Skeletal muscle tissue (tissue), 4 donors: ENCODE results near the gene CPZ. TPM values are rescaled to one million over a fixed set of nuclear protein-coding genes. Genes with fewer than 3 reads are reported as not detected.

Experiments
- H3K27ac ChIP-seq: one replicate; pipeline ENCODE4 v1.7.0; 2013; ENCODE audit warnings: mild to moderate bottlenecking, low read depth, low read length, inconsistent platforms
- H3K27me3 ChIP-seq, 3 donors: one replicate each; pipeline ENCODE4 v1.7.0; 2013; ENCODE audit warnings: low read length in 3 of 3; ENCODE audit not compliant: control insufficient read depth in 3 of 3, insufficient read depth in 3 of 3
- H3K36me3 ChIP-seq, 3 donors: one replicate each; pipeline ENCODE4 v1.7.0; 2013; ENCODE audit warnings: low read length in 3 of 3; ENCODE audit not compliant: control insufficient read depth in 3 of 3, insufficient read depth in 3 of 3
- H3K4me1 ChIP-seq, 3 donors: one replicate each; pipeline ENCODE4 v1.7.0; 2013; ENCODE audit warnings: low read length in 3 of 3, mild to moderate bottlenecking in 3 of 3; ENCODE audit not compliant: control insufficient read depth in 3 of 3, insufficient read depth in 3 of 3
- H3K4me3 ChIP-seq, 3 donors: one replicate each; pipeline ENCODE4 v1.7.0; 2013; ENCODE audit warnings: low read length in 3 of 3
- H3K9ac ChIP-seq, 3 donors: one replicate each; pipeline ENCODE4 v1.7.0; 2013; ENCODE audit warnings: low read length in 3 of 3, mild to moderate bottlenecking in 3 of 3, moderate library complexity in 2 of 3, low read depth in 1 of 3
- H3K9me3 ChIP-seq, 3 donors: one replicate each; pipeline ENCODE4 v1.7.0; 2013; ENCODE audit warnings: low read length in 3 of 3; ENCODE audit not compliant: control insufficient read depth in 3 of 3
- total RNA-seq: library from RNA; depleted of rRNA; stranded (reverse); fragments of >200 nt; gene quantifications from one replicate; pipeline ENCODE4 v1.2.3, GENCODE V29; 2014
- donor health status: Osteomylitis.

The CPZ gene
- total RNA-seq, 1 donor from 2014 or later: 11.5 TPM

DNA sequence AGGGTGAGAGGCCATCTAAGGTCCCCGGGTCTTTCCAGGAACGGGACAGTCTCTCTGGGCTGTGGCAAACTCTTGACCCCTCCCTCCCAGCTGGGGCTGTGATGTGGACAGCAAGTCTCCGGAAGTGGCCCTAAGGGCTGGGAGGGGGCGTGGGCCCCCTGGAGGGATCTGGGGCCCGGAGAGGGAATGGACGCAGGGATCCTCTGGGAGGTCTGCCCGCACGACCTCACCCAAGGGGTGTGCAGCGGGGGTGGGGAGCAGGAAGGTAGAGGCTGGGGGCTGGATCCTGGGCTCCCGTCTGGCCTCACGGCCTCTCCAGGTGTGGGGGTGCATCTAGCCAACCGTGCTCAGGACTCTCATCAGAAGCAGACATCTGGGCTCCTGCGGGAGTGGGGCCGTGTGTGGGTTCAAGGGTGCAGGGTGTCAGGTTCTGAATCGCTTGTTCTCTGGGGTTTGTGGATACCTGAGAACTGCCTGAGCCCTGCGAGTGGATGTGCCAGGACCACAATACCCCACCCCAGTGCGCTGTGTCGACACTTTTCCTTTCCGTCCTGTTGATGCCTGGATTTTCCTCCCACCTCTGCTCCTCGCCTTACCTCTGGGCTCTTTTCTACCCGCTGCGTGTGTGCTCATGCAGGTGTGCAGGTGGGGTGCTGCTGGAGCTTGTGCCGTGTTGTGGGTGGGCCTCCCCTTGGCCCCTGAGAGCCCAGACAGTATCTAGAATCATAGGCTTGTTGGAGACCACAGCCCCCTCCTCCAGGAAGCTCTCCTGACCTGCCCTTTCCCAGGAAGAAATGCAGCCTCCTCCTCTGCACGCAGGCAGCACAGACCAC is 915 bp downstream of the CPZ start:
- no peaks in the 10 kb centered on the region for H3K36me3 ChIP-seq
- no peak overlapping the region for H3K9ac ChIP-seq
- H3K27me3 ChIP-seq: peaks cover 45 to 53% (median 47%) of the 10 kb centered on the region in 3 donors
- no peaks in the 10 kb centered on the region for H3K9me3 ChIP-seq
- no peak overlapping the region for H3K4me3 ChIP-seq
- peaks cover 3 to 7% (median 4%) of the 10 kb centered on the region in 3 donors for H3K4me1 ChIP-seq
- H3K27ac ChIP-seq: no peak overlapping the region

DNA sequence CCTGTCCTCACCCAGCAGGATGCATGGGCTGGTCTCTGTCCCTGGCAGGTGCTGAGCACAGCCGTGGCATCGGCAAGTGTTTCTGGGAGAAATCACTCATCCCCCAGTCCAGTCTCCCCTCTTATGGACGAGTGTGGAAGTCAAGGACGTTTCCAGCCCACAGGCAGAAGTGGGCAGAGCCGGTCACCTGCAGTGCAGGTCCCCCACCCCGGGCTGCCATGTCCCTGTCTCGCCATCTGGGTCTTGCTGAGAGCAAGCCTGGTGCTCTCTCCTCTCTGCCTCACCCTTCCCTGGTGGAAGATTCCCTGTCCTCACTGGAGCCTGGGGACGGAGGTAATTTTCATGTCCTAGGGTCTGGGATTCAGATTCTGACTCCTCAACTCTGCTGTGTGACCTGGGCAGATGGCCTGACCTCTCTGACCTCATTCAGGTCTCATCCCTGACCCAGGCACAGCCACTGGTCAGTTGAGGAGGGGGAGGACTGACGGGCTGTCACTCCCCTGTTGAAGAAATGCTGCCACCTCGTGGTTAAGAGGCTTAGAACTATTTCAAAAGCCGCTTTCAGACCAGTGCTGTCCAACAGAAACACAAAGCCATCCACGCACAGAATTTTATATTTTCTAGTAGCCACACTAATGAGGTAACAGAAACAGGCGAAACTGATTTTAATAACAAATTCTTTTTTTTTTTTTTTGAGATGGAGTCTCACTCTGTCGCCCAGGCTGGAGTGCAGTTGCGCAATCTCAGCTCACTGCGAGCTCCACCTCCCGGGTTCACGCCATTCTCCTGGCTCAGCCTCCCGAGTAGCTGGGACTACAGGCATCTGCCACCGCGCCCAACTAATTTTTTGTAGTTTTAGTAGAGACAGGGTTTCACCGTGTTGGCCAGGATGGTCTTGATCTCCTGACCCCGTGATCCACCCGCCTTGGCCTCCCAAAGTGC is 1.8 kb downstream of the CPZ start:
- peaks cover 3 to 7% (median 4%) of the 10 kb centered on the region in 3 donors for H3K4me1 ChIP-seq
- H3K27me3 ChIP-seq: peaks cover 44 to 53% (median 45%) of the 10 kb centered on the region in 3 donors
- no peak overlapping the region for H3K9ac ChIP-seq

DNA sequence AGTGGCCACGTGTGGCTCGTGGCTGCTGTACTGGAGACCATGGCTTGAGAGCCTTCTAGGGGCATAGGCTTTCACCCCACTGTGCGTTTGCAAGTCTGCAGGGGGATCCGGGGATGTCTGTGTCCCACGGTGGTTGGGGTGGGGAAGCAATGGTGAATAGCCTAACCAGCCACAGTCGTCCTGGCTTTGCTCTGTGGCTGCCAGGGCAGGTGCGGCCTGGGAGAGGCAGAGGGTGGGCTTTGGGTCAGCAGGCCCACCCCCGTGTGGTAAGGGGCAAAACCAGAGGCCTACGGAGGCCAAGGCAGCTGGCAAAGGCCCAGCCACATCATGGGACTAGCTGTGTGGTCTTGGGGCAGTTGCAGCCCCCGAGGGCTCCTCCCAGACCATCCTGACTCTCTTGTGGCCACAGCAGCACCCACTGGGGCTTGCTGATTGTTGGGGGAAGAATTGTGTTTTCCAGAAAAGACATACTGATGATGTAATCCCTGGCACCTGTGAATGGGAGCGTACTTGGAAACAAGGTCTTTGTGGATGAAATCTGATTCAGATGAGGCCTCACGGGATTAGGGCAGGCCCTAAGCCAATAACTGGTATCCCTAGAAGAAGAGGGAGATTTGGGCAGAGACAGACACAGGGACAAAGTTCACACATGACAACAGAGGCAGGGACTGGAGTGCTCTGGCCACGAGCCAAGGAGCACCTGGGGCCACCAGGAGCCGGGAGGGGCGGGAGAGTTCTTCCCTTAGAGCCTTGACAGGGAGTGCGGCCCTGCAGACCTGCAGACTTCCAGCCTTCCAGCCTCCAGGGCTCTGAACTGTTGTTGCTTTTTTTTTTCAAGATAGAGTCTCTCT is 2.9 kb downstream of the CPZ start:
- Histone ChIP-seq H3K36me3 (no peaks in the 10 kb centered on the region), H3K9me3 (no peaks in the 10 kb centered on the region), H3K27me3 (peaks cover 40 to 48% (median 41%) of the 10 kb centered on the region in 3 donors), H3K27ac (no peak overlapping the region), H3K4me1 (peaks cover 3 to 7% (median 4%) of the 10 kb centered on the region in 3 donors), H3K4me3 (no peak overlapping the region), H3K9ac (no peak overlapping the region)

More for the DNA sequence above, 1.8 kb downstream of the CPZ start:
- Histone ChIP-seq H3K9me3 (no peaks in the 10 kb centered on the region), H3K36me3 (no peaks in the 10 kb centered on the region), H3K4me3 (no peak overlapping the region), H3K27ac (no peak overlapping the region)

DNA sequence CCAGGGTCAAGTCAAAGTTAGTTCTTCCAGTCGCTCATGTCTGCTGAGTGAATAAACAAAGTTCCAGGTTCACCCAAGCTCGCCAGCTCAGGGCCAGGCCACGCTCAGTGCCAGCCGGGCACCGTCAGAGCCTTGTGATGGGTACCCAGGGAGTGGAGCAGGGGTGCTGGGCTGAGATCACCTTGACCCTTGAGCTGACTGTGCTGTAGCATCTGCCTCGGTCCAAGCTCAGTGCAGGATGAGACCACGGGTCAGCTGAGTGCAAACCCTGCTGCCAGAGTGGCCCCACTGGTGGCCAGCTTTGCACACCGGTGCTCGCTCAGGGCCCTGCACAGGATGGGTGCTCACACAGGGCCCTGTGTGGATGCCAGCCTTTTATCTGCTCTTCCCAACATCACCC is 4.3 kb downstream of the CPZ start:
- Histone ChIP-seq H3K9me3 (no peaks in the 10 kb centered on the region), H3K36me3 (no peaks in the 10 kb centered on the region), H3K27ac (no peak overlapping the region), H3K4me1 (peaks cover 3 to 7% (median 4%) of the 10 kb centered on the region in 3 donors), H3K9ac (no peak overlapping the region), H3K4me3 (no peak overlapping the region), H3K27me3 (peaks cover 32 to 44% (median 33%) of the 10 kb centered on the region in 3 donors)

DNA sequence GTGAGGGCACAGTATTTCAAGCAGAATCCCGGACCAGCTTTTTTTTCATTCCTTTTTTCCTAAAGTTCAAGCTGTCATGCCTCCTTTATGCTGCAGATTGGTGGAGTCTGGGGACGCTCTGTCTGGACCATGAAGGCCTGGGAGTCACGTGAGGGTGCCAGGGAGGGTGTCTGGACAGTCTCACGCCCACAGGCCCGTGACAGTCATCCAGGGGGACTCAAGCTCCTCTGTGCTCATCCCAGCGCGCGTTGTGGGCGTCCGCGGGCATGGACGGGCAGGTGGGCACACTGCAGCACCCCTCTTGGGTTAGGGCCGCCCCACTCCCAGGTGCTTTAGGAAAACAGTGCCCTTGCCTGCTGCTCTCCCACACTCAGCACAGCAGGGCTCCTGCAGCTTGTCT is 4.8 kb downstream of the CPZ start:
- peaks cover under 1 to 7% (median 2%) of the 10 kb centered on the region in 3 donors for H3K4me1 ChIP-seq
- H3K9ac ChIP-seq: no peak overlapping the region
- no peak overlapping the region for H3K27ac ChIP-seq
- peaks cover 28 to 42% (median 29%) of the 10 kb centered on the region in 3 donors for H3K27me3 ChIP-seq
- no peaks in the 10 kb centered on the region for H3K36me3 ChIP-seq
- no peak overlapping the region for H3K4me3 ChIP-seq
- no peaks in the 10 kb centered on the region for H3K9me3 ChIP-seq

DNA sequence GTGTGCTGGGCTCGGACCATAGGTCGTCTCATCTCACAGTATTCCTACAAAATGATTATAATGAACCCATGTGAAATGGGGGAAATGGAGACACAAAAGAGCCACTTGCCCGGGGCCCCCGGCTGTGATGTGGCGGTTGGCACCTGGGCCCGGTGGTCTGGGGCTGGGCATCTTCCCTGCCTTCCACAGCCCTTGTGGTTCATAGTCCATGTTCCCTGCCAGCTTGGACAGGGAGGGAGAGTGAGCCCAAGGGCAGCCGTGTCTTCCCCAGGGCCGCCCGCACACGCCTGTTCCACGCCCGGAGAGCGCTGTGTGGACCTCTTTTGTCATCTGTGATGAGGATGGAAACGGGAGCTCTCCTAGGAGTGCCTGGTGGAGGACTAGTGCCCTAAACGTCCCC is 5.2 kb downstream of the CPZ start:
- H3K27me3 ChIP-seq: peaks cover 23 to 38% (median 28%) of the 10 kb centered on the region in 3 donors
- H3K27ac ChIP-seq: no peak overlapping the region
- no peak overlapping the region for H3K9ac ChIP-seq
- H3K4me3 ChIP-seq: no peak overlapping the region
- H3K36me3 ChIP-seq: no peaks in the 10 kb centered on the region
- H3K9me3 ChIP-seq: no peaks in the 10 kb centered on the region
- H3K4me1 ChIP-seq: peaks cover 0 to 7% (median 0%) of the 10 kb centered on the region in 3 donors

DNA sequence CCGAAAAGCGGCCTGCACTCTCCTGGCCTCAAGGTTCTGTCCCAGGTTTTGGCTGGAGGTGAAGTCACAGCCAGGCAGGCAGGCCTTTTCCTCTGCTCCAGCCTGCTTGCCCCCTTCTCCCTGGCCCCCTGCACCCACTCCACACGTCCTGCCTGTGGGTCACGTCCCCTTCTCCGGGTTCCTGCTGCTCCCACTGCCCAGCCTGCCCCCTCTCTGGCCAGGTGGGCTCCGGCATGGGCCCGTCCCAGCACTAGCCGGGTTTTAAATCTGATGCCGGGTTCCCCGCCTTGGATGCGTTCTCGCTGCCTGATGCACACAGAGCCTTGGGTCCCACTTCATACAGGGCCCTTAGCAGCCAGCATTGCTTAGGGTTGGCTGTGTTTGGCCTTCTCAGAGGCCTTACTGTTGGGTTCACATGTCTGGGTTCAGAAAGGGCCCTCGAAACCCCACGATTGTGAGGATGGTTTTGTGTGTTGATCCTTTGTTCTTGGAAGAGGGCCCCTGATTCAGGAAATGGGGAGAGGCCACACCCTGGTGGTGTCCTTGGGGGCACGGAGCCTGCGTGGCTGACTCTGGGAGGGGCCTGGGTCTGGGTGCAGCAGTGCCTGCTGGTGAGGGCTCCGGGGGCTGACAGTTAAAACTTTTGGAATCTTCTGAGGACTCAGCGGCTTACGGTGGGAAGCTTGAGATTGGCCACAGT is 6.0 kb downstream of the CPZ start:
- H3K9ac ChIP-seq: no peak overlapping the region
- H3K27ac ChIP-seq: no peak overlapping the region
- no peak overlapping the region for H3K4me3 ChIP-seq
- H3K9me3 ChIP-seq: no peaks in the 10 kb centered on the region
- H3K27me3 ChIP-seq: peaks cover 15 to 31% (median 21%) of the 10 kb centered on the region in 3 donors
- peaks cover 0 to 7% (median 0%) of the 10 kb centered on the region in 3 donors for H3K4me1 ChIP-seq
- H3K36me3 ChIP-seq: no peaks in the 10 kb centered on the region

DNA sequence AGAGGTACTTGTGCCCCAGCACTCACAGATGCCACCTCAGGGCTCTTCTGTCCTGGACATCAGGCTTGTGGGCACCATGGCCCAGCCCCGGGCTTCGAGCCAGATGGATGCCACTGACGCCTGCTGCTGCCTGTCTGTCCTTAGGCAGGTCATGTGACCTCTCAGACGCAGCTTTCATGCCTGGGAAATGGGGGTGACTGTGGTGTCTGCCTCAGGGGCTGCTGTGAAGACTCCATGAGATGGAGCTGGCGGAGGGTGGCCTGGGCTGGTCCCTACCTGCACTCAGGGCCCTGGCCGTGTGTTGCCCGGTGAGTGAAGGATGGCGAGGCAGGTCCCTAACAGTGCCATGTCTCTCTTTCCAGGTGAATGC is 6.5 kb downstream of the CPZ start:
- Histone ChIP-seq H3K27ac (no peak overlapping the region), H3K9me3 (no peaks in the 10 kb centered on the region), H3K4me3 (no peak overlapping the region), H3K9ac (no peak overlapping the region), H3K27me3 (peaks cover 10 to 26% (median 18%) of the 10 kb centered on the region in 3 donors), H3K36me3 (no peaks in the 10 kb centered on the region), H3K4me1 (peaks cover 0 to 4% (median 0%) of the 10 kb centered on the region in 3 donors)

DNA sequence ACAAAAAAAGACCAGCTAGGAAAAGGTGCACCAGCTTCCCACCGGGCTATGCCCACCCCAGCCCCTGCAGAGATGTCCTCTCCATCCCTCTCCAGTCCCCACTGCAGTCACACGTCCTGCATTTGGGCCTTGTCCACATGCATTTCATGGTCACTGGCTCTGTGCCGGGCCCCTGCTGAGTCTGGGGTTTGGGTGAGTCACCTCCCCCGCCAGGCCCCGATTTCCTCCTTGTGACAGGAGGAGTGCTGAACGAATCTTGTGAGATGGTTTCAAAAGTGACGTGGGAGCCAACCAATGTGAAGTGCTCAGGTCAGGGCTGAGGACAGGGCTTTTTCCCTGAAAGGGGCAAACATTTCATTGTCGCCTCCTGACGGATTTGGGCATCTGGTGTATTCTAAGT is 7.1 kb downstream of the CPZ start:
- Histone ChIP-seq H3K36me3 (no peaks in the 10 kb centered on the region), H3K9me3 (no peaks in the 10 kb centered on the region), H3K27ac (no peak overlapping the region), H3K4me3 (no peak overlapping the region), H3K4me1 (no peaks in the 10 kb centered on the region), H3K27me3 (peaks cover 8 to 25% (median 18%) of the 10 kb centered on the region in 3 donors), H3K9ac (no peak overlapping the region)
